ENCODE data around the gene NDUFAF7.
"Not testable (repeated sequence)": the region's sequence is repeated elsewhere in the genome, so short reads cannot be mapped to it uniquely, and the experiment has no call there.

DNA sequence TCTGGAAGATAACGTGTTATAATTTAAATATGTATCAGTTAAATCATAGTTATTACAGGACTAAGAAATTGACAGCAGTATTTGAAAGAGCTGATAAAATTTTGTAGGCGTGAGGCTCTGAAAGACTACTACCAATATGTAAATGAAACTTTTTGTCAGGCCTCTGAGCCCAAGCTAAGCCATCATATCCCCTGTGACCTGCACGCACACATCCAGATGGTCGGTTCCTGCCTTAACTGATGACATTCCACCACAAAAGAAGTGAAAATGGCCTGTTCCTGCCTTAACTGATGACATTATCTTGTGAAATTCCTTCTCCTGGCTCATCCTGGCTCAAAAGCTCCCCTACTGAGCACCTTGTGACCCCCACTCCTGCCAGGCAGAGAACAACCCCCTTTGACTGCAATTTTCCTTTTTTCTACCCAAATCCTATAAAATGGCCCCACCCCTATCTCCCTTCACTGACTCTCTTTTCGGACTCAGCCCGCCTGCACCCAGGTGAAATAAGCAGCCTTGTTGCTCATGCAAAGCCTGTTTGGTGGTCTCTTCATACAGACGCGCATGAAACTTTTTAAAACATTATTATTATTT lies 26.3 kb upstream of the NDUFAF7 start:
- not testable (repeated sequence) for TF ChIP-seq CTCF, POLR2A (IDR thresholded peaks at IDR 0.05)
